DMS79 treated with DMSO at 0.1 percent for 48 hours (cell line): Measurements from ENCODE around the gene OR5H1.
"Not testable (repeated sequence)": the region's sequence is repeated elsewhere in the genome, so short reads cannot be mapped to it uniquely, and the experiment has no call there.

Experiments used
- DNase-seq: peaks from one replicate; lab custom pipeline; 2025; lab: John Stamatoyannopoulos, UW

Gene OR5H1

DNA sequence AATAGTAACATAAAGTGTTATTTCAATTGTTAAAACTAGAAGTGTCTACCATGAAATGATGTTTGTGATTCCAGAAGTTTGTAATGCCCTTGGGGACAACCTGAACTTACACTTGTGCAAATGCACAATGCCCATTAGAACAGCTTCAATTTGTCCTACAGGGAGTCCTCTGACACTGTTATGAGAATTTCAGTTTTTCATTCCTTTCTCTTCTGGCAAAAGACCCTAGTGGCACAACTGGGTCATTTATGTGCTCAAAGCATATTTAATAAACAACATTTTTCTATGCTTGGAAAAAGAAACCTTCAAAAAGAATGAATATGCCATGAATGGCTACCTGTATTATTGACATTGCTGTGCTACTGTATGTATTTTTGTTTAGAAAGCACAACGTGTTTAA is at the start of gene OR5H1:
TSS of gene OR5H1 (plus strand) at position 301 of the 400 bp plus-strand sequence. CDS start 1,977 bp downstream, outside the sequence.
- no peak for DNase-seq

GRCh38 chr3:98086873-98087272 is 43.6 kb upstream of the OR5H1 start, which contains the start of gene OR5AC2:
Gene OR5AC2 (plus strand): TSS chr3:98087173. CDS start chr3:98087173, 0 bp downstream.
- DNase-seq, result no peak

- DNase-seq, result no peak
Observed at GRCh38 chr3:98095882-98096281, 34.6 kb upstream of the OR5H1 start.

DNA sequence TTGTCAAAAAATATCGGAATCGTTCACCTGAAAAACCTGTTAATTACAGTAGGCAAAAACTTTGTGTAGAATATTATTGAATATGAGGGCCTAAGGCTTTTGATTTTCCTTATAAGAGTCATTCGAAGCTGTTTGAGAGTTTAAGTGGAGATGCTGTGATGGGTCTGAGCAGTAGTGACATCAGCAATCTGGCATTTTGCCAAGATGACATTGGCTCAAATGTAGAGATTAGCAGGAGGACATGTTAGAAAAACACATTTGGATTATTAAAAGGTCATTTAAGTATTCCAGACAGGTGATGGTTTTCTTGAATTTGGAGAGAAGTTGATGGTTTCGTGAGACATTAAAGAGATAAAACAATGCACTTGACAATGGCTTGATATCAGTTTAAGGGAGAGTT is 30.7 kb upstream of the OR5H1 start:
- DNase-seq, result no peak

DNA sequence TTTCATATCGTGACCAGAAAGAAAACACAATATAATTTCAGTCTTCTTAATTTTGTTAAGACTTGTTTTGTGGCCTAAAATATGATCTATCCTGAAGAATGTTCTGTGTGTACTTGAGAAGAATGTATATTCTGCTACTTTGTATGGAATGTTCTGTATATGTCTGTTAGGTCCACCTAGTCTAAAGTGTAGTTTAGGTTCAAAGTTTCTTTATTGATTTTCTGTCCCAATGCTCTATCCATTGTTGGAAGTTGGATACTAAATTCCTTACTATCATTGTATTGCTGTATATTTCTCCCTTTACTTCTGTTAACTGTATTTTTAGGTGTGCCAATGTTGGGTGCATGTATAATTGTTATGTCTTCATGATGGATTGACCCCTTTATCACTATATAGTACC is 22.4 kb upstream of the OR5H1 start:
- no peak for DNase-seq

GRCh38 chr3:98109807-98110549 is 20.5 kb upstream of the OR5H1 start:
- no peak for DNase-seq

DNA sequence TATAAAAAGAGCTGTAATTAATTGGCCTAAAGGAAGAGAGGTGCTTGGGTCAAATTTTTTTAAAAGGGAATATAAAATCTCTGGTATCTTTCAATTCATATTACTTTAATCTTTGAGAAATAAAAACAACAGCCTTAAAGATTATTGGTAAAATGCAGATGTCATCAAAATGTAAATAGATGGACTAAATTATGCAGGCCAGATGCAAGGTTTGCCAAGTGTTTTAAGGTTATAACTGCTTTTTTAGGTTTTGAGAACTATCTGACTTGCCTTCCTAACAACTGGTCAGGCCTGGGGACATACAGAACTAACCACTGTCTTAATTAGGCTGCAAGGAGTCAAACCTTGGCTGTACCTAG is 20.0 kb upstream of the OR5H1 start:
- no peak for DNase-seq

DNA sequence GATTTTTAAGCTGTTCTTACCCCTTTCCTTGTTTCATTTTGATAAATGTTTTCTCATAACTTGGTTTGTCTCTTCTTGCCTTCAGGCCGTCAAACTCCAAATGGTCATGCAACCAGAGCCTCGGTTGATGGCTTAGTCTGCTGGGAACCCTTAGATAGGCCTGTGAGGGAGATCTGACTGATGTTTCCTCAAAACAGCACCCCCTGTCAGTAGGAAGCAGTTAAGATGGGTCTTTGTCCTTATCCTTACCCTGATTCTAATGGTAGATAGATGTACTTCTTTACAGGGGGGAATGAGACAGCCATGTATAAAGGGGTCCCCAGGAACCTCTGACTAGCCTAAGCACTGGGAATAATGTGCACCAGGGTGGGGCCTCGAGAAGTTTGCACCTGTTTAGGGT is 16.3 kb upstream of the OR5H1 start:
- DNase-seq, result no peak

GRCh38 chr3:98115717-98116116 is 14.8 kb upstream of the OR5H1 start:
- DNase-seq, result no peak

DNA sequence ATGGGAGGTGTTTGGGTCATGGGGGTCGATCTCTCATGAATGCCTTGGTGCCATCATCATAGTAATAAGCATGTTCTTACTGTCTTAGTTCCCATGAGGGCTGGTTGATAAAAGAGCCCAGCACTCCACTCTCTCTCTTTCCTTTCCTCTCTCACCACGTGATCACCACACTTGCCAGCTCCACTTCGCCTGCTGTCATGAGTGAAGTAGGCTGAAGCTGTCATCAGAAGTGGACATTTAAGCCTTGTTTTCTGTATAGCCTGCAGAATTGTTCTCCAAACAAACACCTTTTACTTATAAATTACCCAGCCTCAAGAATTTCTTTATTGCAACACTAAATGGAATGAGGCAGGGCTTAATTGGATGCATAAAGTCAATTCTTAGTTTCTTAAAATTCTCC is 6.1 kb downstream of the OR5H1 start:
- no peak for DNase-seq

DNA sequence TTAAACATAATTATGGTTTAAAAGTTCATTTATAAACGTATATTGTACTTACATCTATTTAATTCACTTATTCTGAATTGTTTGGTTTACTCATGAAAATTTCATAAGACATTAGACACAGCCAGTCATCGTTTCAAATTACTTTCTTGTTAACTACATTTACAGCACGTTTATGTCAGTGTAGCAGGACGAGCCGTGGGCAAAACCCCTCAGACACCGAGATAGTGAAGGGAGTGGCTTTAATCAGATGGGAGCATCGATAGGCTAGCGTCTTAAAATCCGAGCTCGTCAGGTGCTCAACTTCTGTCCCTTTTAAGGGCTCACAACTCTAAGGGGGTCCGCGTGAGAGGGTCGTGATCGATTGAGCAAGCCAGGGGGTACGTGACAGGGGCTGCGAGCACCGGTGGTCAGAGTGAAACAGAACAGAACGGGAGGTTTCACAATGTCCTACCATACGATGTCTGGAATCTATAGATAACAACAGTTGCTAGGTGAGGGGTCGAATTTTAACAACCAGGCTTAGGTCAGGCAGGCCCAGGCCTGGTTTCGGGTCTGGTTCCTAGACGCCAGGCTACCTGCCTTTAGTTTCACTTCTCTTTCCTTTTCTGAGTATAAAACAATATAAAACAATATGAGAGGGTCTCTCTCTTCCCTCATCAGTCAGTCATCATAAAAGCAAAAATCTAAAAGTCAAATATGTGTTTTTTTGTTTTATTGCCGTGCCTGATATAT is 7.5 kb downstream of the OR5H1 start:
- DNase-seq, result not testable (repeated sequence)

- DNase-seq, result no peak
Observed at GRCh38 chr3:98140531-98140930, 10.0 kb downstream of the OR5H1 start.

- no peak for DNase-seq
Observed at GRCh38 chr3:98147179-98147578, 16.7 kb downstream of the OR5H1 start, which contains the start of gene OR5H14. Gene OR5H14 (plus strand): TSS chr3:98147479. CDS start chr3:98149386, 1,907 bp downstream.

DNA sequence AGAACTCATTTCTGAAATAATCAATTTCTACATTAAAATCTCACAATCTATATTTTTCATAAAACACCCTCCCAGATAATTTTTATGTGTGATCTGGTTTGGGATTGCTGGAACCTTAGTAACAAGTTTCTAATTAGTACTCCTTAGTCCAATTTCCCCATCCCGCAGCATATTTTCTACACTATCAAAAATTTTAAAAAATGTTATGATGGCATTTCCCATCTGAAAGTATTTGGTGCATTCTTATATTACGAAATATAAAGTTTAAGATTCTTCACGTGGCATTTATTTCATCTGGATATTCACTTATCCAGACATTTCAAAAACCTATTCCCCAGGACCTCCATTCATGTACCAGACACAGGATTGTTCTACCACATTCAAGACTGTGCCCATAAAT is 18.2 kb downstream of the OR5H1 start:
- no peak for DNase-seq

- not testable (repeated sequence) for DNase-seq
Observed at GRCh38 chr3:98149456-98149855, 18.9 kb downstream of the OR5H1 start.

- no peak for DNase-seq
Observed at GRCh38 chr3:98151241-98151640, 20.7 kb downstream of the OR5H1 start.

- no peak for DNase-seq
Observed at GRCh38 chr3:98166396-98166795, 35.9 kb downstream of the OR5H1 start, which contains the start of gene OR5H15. Gene OR5H15 (plus strand): TSS chr3:98166696. CDS start chr3:98168700, 2,004 bp downstream.

GRCh38 chr3:98171071-98171470 is 40.5 kb downstream of the OR5H1 start:
- no peak for DNase-seq

- no peak for DNase-seq
Observed at GRCh38 chr3:98172621-98173020, 42.1 kb downstream of the OR5H1 start.

GRCh38 chr3:98180319-98180890 is 49.9 kb downstream of the OR5H1 start:
- DNase-seq, result no peak

GRCh38 chr3:98182196-98182595 is 51.7 kb downstream of the OR5H1 start:
- DNase-seq, result no peak

DNA sequence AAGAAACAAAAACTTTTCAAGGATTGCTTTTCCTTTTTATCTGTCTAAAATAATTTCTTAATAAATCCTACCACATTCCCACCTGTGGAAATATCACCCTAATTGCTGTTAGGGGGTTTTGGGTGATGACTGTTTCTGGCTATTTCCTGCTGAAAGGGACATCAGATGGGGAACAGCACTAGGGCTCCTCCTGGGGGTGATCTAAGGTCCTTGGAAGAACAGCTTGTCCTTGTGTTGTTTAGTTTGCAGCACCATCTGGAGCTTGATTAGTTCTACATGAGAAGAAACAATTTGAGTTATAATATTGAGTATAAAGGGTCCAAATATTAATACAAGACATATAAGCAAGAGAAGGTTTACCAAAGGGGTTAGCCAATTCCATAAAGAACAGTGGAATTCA is 54.7 kb downstream of the OR5H1 start:
- DNase-seq, result no peak
